OCI-LY7 (cell line): ENCODE measurements around the gene ARRDC1. TPM values are rescaled to one million over a fixed set of nuclear protein-coding genes. Genes with fewer than 3 reads are reported as not detected.

Experiments
- BruUV-seq: library from RNA; stranded (reverse); fragments of 400-500 nt; replicated peaks from 2 replicates; lab custom pipeline; 2021; lab: Mats Ljungman, UMichigan
- CTCF ChIA-PET: fragments of 300-600 bp; sonication (Branson Sonifier 250); formaldehyde crosslinking; loops from one replicate; lab custom pipeline; 2022; ENCODE audit warnings: antibody characterized with exemption; ENCODE audit not compliant: unreplicated experiment; lab: Charles Lee
- POLR2A ChIA-PET: fragments of 300-600 bp; sonication (Branson Sonifier 250); formaldehyde crosslinking; loops from one replicate; lab custom pipeline; 2022; ENCODE audit warnings: antibody characterized with exemption; lab: Charles Lee
- DNase-seq: peaks from one replicate; pipeline ENCODE4 v3.0.0-alpha.2; 2015; ENCODE audit warnings: low spot score
- H2AFZ ChIP-seq: fragments of 200-600 bp; sonication (generic), shearing (Covaris generic); 2 replicates; pipeline ENCODE4 v1.6.1; 2014; ENCODE audit warnings: mild to moderate bottlenecking, antibody characterized with exemption, low read length, moderate library complexity
- H3K27ac ChIP-seq: fragments of 200-600 bp; sonication (generic); 2 replicates; pipeline ENCODE4 v1.5.1; 2014; ENCODE audit warnings: mixed run types, low read depth, mild to moderate bottlenecking, moderate library complexity, low read length, inconsistent platforms; ENCODE audit not compliant: poor library complexity, severe bottlenecking
- H3K36me3 ChIP-seq: fragments of 200-600 bp; sonication (generic); 2 replicates; pipeline ENCODE4 v1.6.1; 2014; ENCODE audit warnings: mild to moderate bottlenecking, antibody characterized with exemption, low read length, moderate library complexity, mixed read lengths; ENCODE audit not compliant: insufficient read depth
- H3K4me1 ChIP-seq: fragments of 200-600 bp; sonication (generic); 2 replicates; pipeline ENCODE4 v1.5.1; 2014; ENCODE audit warnings: mild to moderate bottlenecking, low read length; ENCODE audit not compliant: insufficient read depth, poor library complexity, severe bottlenecking
- H3K4me2 ChIP-seq: fragments of 200-600 bp; sonication (generic); 2 replicates; pipeline ENCODE4 v1.6.1; 2014; ENCODE audit warnings: mild to moderate bottlenecking, low read length
- H3K4me3 ChIP-seq: fragments of 200-600 bp; sonication (generic); 2 replicates; pipeline ENCODE4 v1.5.1; 2014; ENCODE audit warnings: mild to moderate bottlenecking, low read depth, low read length; ENCODE audit not compliant: poor library complexity, severe bottlenecking
- H3K79me2 ChIP-seq: fragments of 200-600 bp; sonication (generic); 2 replicates; pipeline ENCODE4 v1.6.1; 2016; ENCODE audit warnings: low read depth, mild to moderate bottlenecking, low read length, moderate library complexity, mixed read lengths; ENCODE audit not compliant: insufficient read depth
- H3K9me2 ChIP-seq: fragments of 200-600 bp; sonication (generic); 2 replicates; pipeline ENCODE4 v1.6.1; 2016; ENCODE audit warnings: mild to moderate bottlenecking, low read length, mixed read lengths; ENCODE audit not compliant: insufficient read depth
- H3K9me3 ChIP-seq: fragments of 200-600 bp; sonication (generic); 2 replicates; pipeline ENCODE4 v1.6.1; 2014; ENCODE audit warnings: mild to moderate bottlenecking, mixed run types, low read length, mixed read lengths
- H4K20me1 ChIP-seq: fragments of 200-600 bp; sonication (generic); 2 replicates; pipeline ENCODE4 v1.6.1; 2014; ENCODE audit warnings: mild to moderate bottlenecking, antibody characterized with exemption, low read length, moderate library complexity, mixed read lengths; ENCODE audit not compliant: insufficient read depth
- EZH2phosphoT487 ChIP-seq: fragments of 200-600 bp; sonication (generic); IDR thresholded peaks from 2 replicates; pipeline ENCODE4 v1.6.1; 2018; ENCODE audit warnings: low read depth, borderline replicate concordance, mild to moderate bottlenecking, mixed run types, antibody characterized with exemption, low read length, moderate library complexity, mixed read lengths
- intact Hi-C: fragments of 100-400 bp; cut with micrococcal nuclease; formaldehyde crosslinking; loops from one replicate; pipeline ENCODE4 v1.10.0; 2022; ENCODE audit not compliant: unreplicated experiment
- total RNA-seq, 2 experiments: library from RNA; depleted of rRNA in 1 of 2; stranded (reverse); fragments of >200 nt in 1 of 2; shearing (Covaris generic) in 1 of 2; gene quantifications; 2 replicates each; pipeline ENCODE4 v1.2.3, GENCODE V29; 2014 to 2022
- TF ChIP-seq, protein P1 (sequence below): fragments of 200-600 bp; sonication (generic); conservative IDR thresholded peaks from 2 replicates; pipeline ENCODE4 v1.5.1; 2014; ENCODE audit warnings: mild to moderate bottlenecking, antibody characterized with exemption, low read length, moderate library complexity, mixed read lengths

Gene ARRDC1
- total RNA-seq, 2 experiments from 2014 or later, result 59.6 to 70.3 TPM

DNA sequence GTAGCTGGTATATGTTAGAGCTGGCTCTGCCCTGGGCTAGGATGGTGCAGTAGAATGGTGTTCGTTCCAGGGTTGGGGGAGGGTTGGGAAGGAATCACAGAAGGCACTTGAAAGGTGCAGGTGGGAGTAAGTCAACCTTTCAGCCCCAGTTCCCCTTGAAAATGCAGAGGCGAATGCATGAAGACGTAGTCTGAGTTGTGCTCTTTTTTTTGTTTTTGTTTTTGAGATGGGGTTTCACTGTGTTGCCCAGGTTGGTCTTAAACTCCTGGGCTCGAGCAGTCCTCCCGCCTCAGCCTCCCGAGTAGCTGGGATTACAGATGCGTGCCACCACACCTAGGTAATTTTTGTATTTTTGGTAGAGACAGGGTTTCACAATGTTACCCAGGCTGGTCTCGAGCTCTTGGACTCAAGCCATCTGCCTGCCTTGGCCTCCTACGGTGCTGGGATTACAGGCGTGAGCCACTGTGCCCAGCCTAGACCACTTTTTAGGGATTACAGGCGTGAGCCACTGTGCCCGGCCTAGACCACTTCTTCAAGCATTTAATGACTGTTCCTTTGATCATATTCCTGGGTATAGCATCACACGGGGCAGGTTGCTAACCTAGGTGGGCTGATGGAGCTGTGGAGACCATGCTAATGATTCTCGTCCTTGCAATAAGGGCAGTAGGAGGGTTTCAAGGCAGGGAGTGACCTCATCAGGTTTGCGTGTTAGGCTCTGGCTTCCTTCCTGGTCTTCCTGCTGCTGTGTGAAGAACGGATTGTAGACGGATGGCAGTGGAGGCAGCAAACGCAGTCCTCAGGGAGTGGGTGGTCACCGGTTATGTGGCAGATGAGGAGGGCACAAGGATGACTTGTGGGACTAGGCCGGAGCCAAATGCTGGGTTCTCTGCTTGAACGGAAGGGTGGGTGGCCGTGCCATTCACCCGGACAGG is 27.0 kb downstream of the ARRDC1 start:
- Histone ChIP-seq H3K9me2 (no peaks in the 10 kb centered on the region), H3K79me2 (peaks cover 100% of the 10 kb centered on the region), H3K4me1 (peaks cover 76% of the 10 kb centered on the region), H3K27ac (peak overlapping the region; percentile 66), H3K4me3 (peak overlapping the region; percentile 49), H4K20me1 (peaks cover 6% of the 10 kb centered on the region; the same call in 1 of the 2 replicates), H3K9me3 (no peaks in the 10 kb centered on the region), H3K4me2 (peak overlapping the region; percentile 77), H3K36me3 (peaks cover 26% of the 10 kb centered on the region), H2AFZ (no peak overlapping the region)
- ChIA-PET CTCF (no interaction called here), POLR2A (interaction anchor here (1.2 kb wide), 1 partner anchor 38 kb away, joined by 4 read pairs; no protein-coding TSS in a partner anchor)
- no TSS peak for BruUV-seq
- no peak for TF ChIP-seq EZH2phosphoT487
- TF ChIP-seq, protein P1, sequence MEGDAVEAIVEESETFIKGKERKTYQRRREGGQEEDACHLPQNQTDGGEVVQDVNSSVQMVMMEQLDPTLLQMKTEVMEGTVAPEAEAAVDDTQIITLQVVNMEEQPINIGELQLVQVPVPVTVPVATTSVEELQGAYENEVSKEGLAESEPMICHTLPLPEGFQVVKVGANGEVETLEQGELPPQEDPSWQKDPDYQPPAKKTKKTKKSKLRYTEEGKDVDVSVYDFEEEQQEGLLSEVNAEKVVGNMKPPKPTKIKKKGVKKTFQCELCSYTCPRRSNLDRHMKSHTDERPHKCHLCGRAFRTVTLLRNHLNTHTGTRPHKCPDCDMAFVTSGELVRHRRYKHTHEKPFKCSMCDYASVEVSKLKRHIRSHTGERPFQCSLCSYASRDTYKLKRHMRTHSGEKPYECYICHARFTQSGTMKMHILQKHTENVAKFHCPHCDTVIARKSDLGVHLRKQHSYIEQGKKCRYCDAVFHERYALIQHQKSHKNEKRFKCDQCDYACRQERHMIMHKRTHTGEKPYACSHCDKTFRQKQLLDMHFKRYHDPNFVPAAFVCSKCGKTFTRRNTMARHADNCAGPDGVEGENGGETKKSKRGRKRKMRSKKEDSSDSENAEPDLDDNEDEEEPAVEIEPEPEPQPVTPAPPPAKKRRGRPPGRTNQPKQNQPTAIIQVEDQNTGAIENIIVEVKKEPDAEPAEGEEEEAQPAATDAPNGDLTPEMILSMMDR, result no peak
- peak; percentile 63 for DNase-seq
- intact Hi-C loops, result loop anchor here (2.0 kb wide), 1 partner anchor 18 kb away; no protein-coding TSS in a partner anchor

DNA sequence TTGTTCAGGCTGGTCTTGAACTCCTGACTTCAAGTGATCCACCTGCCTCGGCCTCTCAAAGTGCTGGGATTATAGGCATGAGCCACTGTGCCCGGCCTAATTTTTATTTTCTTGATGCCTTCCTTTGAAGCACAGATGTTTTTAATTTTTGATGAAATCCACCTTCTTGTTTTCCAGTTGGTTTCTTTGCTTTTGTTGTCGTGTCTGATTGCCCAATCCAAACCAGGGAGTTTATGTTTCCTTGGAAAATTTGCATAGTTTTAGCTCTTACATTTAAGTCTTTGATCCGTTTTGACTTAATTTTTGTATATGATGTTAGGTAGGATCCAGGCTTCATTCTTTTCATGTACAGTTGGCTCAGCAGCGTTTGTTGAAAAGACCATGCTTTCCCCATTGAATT is 28.5 kb downstream of the ARRDC1 start:
- CTCF ChIA-PET, result no interaction called here
- Histone ChIP-seq H3K79me2 (peaks cover 100% of the 10 kb centered on the region), H3K4me1 (peaks cover 69% of the 10 kb centered on the region), H3K9me2 (no peaks in the 10 kb centered on the region), H2AFZ (no peak overlapping the region), H3K27ac (peak overlapping the region; percentile 26), H3K4me2 (peak overlapping the region; percentile 77), H3K9me3 (no peaks in the 10 kb centered on the region), H3K4me3 (no peak overlapping the region), H3K36me3 (peaks cover 40% of the 10 kb centered on the region), H4K20me1 (peaks cover 18% of the 10 kb centered on the region; the same call in 1 of the 2 replicates)
- POLR2A ChIA-PET, result interaction anchor here (0.7 to 1.6 kb wide), 5 partner anchors 12 to 589 kb away, joined by 3 to 6 read pairs (median 3); no protein-coding TSS in a partner anchor
- TF ChIP-seq, protein P1, result no peak
- TF ChIP-seq EZH2phosphoT487, result no peak
- intact Hi-C loops, result no loop called here
- no TSS peak for BruUV-seq
- no peak for DNase-seq
